Measurements from ENCODE around the gene MLIP.

MLIP gene

GRCh38 chr6:54098450-54099044 lies 12.7 kb upstream of the MLIP start:
- DNase-seq, result no peak

- DNase-seq, result no peak
Observed at GRCh38 chr6:54099225-54099624, 12.0 kb upstream of the MLIP start.

DNA sequence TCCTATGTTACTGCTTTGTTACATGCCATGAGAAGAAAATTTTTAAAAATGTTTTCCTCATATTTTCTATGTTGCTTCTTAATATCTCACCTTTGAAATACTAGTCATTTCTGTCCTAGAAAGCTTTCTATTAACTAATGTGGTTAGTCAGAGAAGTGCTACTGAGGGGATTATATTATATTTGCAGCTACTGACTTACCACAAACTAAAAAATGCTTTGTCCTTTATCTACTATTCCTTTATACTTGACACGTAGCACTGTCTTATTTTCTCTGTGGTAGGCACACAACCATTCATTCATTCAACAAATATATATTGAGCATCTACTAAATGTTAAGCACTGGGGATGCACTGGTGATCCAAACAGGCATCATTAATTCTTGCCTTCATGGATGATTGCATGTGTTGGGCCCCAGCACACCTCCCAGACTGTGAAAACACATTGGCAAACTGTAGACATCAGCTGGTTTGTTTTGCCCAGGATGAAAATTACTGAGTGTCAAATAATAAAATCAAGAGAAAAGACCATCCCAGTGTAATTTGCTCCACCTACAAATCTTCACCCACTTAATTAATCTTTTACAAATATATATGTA lies 10.7 kb upstream of the MLIP start:
- DNase-seq, result no peak

DNA sequence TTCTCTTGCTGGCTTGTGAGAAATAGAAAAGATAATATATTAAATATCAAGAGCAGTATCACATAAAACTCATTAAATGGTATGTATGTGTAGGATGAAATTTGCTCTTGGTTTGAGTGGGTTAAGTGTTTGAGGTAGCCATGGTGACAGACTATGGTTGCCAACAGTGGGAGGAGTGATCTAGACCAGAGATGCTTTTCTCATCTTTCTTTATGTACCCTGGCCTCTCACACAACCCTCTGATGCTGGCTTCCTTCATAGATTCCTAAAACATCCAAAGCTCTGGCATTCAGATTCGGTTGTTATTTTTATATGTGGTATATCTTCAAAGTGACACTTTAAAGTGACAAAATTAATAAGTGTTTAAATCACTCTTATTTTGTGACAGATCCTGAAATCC lies 9.0 kb upstream of the MLIP start:
- no peak for DNase-seq

GRCh38 chr6:54103497-54103896 lies 7.7 kb upstream of the MLIP start:
- DNase-seq, result no peak

DNA sequence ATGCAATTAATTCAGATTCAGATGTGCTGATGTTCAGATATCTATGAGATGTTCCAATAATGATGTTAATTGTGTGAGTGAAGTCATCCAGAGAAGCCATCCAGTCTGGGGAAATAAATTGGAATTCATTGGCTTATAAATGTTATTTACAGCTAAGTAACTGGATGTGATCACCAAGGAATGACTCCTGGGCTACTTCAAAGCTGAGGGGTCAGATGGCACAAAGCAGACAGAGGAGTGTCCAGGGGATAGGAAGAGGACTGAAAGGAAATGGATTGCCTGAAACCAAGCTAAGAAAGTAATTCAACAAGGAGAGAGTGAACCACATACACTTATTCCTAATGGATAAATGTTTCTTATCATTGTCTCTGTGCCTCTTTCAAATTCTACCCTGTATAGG lies 4.5 kb upstream of the MLIP start:
- no peak for DNase-seq

- DNase-seq, result no peak
Observed at GRCh38 chr6:54107470-54108090, 3.7 kb upstream of the MLIP start.

DNA sequence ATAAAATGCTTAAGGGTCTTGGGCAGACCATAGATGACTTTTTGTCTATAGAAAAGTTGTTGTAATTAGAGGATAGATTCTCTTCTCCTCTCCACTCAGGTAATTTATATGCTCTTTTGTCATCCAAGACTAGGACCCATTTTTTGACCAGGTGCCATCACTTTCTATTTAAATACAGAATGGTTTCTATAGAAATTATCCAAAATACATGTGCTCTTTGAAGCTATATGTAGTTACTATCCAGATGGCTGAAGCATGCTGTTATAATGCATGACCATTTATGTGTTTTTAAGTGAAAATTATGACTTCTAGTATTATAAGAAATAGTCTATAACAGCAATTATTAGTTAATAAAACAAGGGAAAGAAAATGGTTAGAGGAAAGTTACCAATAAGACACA lies 3.0 kb upstream of the MLIP start:
- no peak for DNase-seq

DNA sequence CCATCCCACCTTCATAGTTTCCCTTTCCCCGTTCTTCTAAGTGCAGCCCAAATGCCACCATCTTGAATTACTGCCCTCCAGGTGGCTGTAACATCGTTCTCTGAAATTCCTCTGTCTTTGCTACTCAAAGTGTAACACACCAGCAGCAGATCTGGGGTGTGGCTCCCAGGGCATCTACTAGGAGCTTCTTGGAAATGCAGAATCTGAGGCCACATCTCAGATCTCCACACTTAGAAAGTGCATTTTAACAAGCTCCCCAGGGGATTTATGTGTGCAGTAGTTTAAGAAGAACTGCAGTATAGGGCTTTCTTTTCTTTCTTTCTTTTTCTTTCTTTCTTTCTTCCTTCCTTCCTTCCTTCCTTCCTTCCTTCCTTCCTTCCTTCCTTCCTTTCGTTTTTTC lies 1.7 kb upstream of the MLIP start:
- DNase-seq, result no peak

- DNase-seq, result no peak
Observed at GRCh38 chr6:54112151-54112650, 958 bp downstream of the MLIP start.

GRCh38 chr6:54114991-54115390 lies 3.7 kb downstream of the MLIP start:
- no peak for DNase-seq

DNA sequence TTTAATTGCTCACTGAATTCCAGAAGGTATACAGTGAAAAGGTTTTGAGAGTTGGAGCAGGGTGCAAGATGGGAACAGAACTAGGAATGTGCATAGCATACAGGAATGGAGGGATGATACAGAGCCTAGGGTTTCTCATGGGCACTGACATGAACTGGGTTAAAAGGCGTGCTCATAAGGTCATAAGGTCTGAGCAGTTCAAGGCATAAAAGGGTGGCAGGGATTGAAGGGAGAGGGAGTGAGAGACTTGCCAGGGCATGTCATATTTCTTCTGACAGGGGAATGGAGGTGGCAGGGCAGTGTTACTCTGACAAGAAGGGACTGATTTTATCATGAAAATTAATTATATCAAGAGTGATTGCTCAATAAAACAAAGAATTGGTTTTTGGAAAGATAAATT lies 4.7 kb downstream of the MLIP start:
- no peak for DNase-seq

- DNase-seq, result no peak
Observed at GRCh38 chr6:54118117-54118516, 6.9 kb downstream of the MLIP start.

DNA sequence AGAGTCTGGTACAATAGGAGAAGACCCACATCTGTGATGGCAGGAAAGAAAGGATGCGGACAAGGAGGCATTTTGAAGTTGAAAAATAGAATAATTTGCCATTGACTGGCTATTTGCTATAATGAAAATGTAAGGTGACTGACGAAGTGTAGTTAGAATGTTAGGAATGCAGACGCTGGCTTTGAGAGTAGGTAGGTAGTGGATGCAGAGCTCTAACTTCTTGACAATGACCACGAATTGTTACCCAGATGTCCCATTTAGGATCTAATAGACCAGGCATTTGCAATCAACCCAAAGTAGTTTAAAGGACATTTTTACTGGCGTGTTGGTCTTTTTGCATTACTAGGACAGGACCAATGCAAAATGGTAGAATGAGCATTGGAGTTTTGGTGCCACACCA lies 14.2 kb downstream of the MLIP start:
- no peak for DNase-seq

GRCh38 chr6:54130179-54130578 lies 18.9 kb downstream of the MLIP start:
- DNase-seq, result no peak

DNA sequence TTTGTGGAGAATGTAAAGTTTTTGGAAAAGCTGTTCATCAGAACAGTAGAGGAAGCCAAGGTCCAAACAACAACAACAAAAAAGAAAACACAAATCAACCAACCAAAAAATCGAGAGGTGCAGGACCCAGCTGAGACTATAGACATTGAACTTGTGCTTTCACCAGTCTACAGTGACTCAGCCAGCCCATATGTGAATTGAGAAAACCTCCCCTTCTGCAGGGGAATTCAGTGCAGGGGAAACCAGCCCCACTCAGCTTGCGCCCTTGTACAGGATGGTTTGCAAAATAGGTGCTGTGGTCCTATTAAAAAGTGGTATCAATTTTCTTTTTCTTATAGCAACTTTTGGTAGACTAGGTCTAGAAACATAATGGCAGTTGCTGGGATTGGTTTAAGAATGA lies 21.3 kb downstream of the MLIP start:
- no peak for DNase-seq

DNA sequence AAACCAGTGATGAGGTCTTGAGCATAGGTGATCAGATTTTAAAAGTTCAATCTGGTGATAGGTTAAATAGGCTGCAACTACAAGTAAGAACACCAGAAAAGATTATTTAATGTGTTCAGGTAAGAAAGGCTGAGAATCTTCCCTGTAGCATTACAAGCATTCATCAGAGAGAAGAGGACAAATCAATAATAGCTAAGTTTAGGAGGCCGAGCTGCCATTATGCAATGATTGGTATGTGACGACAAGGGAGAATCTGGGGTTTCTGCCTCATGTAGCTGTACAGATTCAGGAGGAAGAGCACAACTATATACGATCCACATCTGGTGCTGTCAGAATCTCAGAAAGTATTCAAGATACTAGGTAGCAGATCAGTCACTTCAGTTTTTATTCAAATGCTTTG lies 21.9 kb downstream of the MLIP start:
- no peak for DNase-seq

DNA sequence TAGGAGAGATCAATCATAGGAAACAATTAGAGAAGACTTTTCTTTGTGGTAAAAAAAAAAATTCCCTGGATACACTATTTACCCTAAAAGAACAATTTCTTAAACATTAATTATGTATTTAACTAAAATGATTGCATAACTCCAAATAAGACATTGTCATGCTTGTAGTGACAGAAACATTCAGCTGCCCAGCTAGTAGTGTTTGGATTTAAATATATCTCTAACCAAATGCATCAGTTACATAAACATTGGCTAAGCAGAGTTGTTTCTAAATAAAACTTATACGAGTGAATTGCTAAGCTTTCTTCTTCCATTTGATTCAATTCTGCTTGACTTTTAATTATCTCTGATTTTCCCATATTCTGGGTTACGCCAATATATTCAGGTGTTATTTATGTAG lies 23.7 kb downstream of the MLIP start:
- DNase-seq, result no peak

GRCh38 chr6:54135665-54136369 lies 24.6 kb downstream of the MLIP start:
- no peak for DNase-seq

GRCh38 chr6:54138795-54139194 lies 27.6 kb downstream of the MLIP start:
- DNase-seq, result no peak

DNA sequence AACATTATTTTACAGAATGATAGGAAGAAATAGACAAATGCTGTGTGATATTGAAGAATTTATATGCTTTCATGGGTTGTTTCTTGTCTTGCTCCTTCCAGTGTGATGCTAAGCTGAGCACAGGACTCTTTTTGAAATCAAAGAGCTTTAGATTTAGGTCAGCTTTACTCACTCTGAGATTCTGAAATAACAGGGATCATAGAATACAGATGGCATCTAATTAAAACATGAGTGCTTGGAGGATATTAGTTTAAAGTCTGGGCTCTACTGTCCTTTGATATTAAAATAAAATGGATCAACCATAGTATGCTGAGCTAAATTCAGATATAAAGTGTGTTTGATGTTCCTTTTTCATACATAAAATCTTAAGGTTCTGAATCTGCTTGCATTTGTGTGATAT lies 29.6 kb downstream of the MLIP start:
- DNase-seq, result no peak

DNA sequence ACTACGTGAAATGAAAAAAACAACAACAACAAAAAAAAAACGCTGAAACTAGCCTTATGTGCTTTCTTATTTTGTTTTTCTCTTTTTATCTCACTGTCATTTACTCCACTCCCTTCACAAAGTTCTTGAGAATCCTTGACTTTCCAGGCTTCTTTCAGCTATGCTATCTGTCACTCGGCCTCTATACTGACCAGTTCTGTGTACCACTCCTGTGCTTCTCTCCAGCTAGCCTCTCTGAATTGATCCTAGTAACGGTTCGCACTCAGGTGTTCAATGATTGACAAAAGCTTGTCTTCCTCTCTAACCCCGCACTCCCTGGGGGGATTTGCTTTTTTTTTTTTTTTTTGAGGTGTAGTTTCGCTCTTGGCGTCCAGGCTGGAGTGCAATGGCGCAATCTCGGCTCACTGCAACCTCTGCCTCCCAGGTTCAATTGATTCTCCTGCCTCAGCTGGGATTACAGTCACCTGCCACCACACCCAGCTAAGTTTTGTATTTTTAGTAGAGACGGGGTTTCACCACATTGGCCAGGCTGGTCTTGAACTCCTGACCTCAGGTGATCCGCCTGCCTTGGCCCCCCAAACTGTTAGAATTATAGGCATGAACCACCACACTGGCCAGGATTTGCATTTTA lies 31.8 kb downstream of the MLIP start:
- DNase-seq, result no peak

DNA sequence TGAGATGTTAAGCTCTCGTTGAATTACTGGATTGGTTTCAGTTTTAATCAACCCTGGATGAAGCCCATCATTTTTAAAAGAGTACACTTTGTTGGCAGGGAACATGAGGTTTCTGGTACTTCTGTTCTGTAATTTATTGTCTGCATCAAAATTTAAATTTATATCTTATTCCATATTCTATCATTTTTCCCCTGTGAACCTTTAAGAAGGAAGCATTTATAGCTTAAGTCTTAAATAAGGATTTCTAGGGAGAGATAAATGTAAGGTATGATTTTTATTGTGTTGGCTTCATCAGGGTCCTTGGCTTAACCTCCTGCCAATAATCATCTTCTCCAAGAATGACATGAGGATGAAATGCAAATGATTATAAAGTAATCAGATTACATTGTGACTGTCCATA lies 40.6 kb downstream of the MLIP start:
- no peak for DNase-seq
